Measurements from ENCODE around the gene ARHGEF2. TPM values are rescaled to one million over a fixed set of nuclear protein-coding genes. Genes with fewer than 3 reads are reported as not detected.
A peak's percentile ranks its signal among the peaks of the same experiment; 100 is the strongest.

Gene ARHGEF2
- total RNA-seq, 1 donor = 137 TPM

DNA sequence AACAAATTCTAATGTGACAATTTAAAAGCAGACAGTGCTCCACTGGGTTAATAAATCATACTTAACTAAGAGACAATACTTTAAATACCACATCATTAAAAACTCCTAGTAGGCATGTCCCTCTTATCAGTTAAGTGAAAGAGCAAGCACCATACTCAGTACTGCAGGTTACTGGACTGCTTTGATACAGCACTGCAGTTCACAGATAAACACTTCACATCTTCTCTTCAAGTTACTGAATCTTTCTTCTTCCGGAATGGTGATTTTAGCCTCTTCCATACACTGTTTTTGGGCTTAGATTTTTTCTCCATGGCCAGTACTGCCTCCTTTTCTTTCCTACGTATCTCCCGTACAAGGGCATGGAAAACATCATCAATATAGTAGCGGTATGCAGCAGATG, 78.2 kb downstream of the ARHGEF2 start:
- no peak for TF ChIP-seq CTCF (IDR thresholded peaks at IDR 0.05; ENCODE audit: insufficient read depth, low read depth, low read length)
- DNase-seq (ENCODE audit: low read depth) = no peak
- H3K4me3 ChIP-seq (ENCODE audit: low read depth, low read length) = no peak overlapping the region

- no peak for TF ChIP-seq CTCF (IDR thresholded peaks at IDR 0.05; ENCODE audit: insufficient read depth, low read depth, low read length)
- DNase-seq (ENCODE audit: low read depth) = no peak
Measured at GRCh38 chr1:155899683-155900082, 78.7 kb downstream of the ARHGEF2 start.

GRCh38 chr1:155898888-155899287, 79.5 kb downstream of the ARHGEF2 start:
- no peak for TF ChIP-seq CTCF (IDR thresholded peaks at IDR 0.05; ENCODE audit: insufficient read depth, low read depth, low read length)
- DNase-seq (ENCODE audit: low read depth) = no peak
- no peak overlapping the region for H3K4me3 ChIP-seq (ENCODE audit: low read depth, low read length)

More at GRCh38 chr1:155899683-155900082, 78.7 kb downstream of the ARHGEF2 start:
- no peak overlapping the region for H3K4me3 ChIP-seq (ENCODE audit: low read depth, low read length)

GRCh38 chr1:155897746-155898145, 80.6 kb downstream of the ARHGEF2 start:
- no peak for DNase-seq (ENCODE audit: low read depth)
- H3K4me3 ChIP-seq (ENCODE audit: low read depth, low read length) = no peak overlapping the region
- TF ChIP-seq CTCF (IDR thresholded peaks at IDR 0.05; ENCODE audit: insufficient read depth, low read depth, low read length) = no peak

Small RNA genes within 50 kb of the gene (small RNA-seq; reads per million reads assigned to genes)
- 0.38 reads per million for gene MIR6738
- not detected for gene SCARNA4
- 136 reads per million, percentile 97 among the genes with 10 or more reads in this experiment for gene SNORA80E

Other genes with a start within 250 kb of the ARHGEF2 start
- gene GON4L, start 121.3 kb downstream of the ARHGEF2 start, total RNA-seq = 35.8 and 42.7 TPM in 2 replicates
- gene SYT11, start 119.0 kb downstream of the ARHGEF2 start, total RNA-seq = 27.4 and 47.5 TPM in 2 replicates
- gene RIT1, start 67.2 kb downstream of the ARHGEF2 start, total RNA-seq = 44.5 and 54.8 TPM in 2 replicates
- gene KHDC4, start 44.1 kb downstream of the ARHGEF2 start, total RNA-seq = 23.8 and 42.7 TPM in 2 replicates
- not detected in 2 replicates for gene RXFP4, start 36.9 kb downstream of the ARHGEF2 start, total RNA-seq
- 381 and 386 TPM in 2 replicates for gene SSR2, start 42.4 kb upstream of the ARHGEF2 start, total RNA-seq
- 13.5 and 20.3 TPM in 2 replicates for gene UBQLN4, start 75.3 kb upstream of the ARHGEF2 start, total RNA-seq
- 38.3 and 40.6 TPM in 2 replicates for gene LAMTOR2, start 76.2 kb upstream of the ARHGEF2 start, total RNA-seq
- gene RAB25, start 82.6 kb upstream of the ARHGEF2 start, total RNA-seq = not detected in 2 replicates
- 1.7 and 1.9 TPM in 2 replicates for gene MEX3A, start 103.9 kb upstream of the ARHGEF2 start, total RNA-seq
- 694 and 1,059 TPM in 2 replicates for gene LMNA, start 136.2 kb upstream of the ARHGEF2 start, total RNA-seq
- 0.43 and 0.64 TPM in 2 replicates for gene SEMA4A, start 175.0 kb upstream of the ARHGEF2 start, total RNA-seq
- gene SLC25A44, start 215.6 kb upstream of the ARHGEF2 start, total RNA-seq = 17.1 and 18.6 TPM in 2 replicates
- 30.2 and 50.9 TPM in 2 replicates for gene PMF1, start 234.5 kb upstream of the ARHGEF2 start, total RNA-seq